HL-60/S4 treated with phorbol 12-myristate 13-acetate at 8.2 ng/mL for 4 days and 3 days (cell line): ENCODE measurements around the gene CEP128.
"Not testable (repeated sequence)": the region's sequence is repeated elsewhere in the genome, so short reads cannot be mapped to it uniquely, and the experiment has no call there.

ENCODE experiments used
- in situ Hi-C: fragments of 300-500 bp; cut with MboI; formaldehyde crosslinking; loops from 2 replicates; pipeline ENCODE4 v1.15.0; 2022; ENCODE audit warnings: low sequenced_read_pairs

CEP128 gene

GRCh38 chr14:80954687-80955299 is 13.3 kb upstream of the CEP128 start:
- in situ Hi-C loops, result no loop called here

DNA sequence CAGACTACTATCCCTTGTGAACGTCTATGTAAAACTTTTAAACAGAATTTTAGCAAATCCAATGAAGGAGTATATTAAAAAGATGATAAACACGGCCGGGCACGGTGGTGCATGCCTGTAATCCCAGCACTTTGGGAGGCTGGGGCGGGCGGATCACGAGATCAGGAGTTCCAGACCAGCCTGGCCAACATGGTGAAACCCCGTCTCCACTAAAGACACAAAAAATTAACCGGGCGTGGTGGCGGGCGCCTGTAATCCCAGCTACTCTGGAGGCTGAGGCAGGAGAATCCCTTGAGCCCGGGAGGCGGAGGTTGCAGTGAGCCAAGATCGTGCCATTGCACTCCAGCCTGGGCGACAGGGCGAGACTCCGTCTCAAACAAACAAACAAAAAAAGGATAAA is 11.7 kb upstream of the CEP128 start:
- in situ Hi-C loops, result not testable (repeated sequence)

DNA sequence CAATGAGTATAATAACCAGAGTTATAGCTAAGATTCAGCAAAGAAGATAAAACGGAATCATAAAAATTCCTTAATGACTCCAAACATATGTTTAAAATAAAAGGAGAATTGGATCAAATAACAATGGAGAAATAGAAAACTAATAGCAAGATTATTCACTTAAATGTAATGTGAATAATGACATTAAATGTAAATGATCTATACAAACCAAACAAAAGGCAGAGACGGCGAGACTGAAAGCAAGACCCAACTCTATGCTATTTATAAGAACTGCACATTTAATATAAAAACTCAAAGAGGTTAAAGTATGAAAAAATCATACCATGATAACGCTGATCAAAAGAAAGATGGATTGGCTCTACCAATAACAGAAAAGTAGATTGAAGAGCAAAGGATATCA is 10.0 kb upstream of the CEP128 start:
- in situ Hi-C loops, result no loop called here

DNA sequence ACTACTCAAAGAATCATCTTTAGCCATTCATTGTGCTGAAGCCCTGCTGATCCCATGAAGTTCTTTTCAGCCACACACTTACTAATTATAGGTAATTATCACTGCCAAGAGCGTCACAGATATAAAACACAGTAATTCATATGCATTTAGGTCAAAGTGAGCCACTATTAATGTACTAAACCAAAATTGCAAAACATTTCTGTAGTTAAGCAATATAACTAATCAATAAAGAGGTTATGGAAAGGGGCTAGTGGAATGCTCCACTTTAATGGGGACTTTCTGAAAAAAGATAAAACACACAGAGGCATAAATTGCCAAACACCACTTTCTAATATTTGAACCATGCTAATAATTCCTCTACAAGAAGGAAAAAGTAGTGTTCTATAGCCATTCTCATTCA is 6.8 kb upstream of the CEP128 start:
- in situ Hi-C loops, result no loop called here

DNA sequence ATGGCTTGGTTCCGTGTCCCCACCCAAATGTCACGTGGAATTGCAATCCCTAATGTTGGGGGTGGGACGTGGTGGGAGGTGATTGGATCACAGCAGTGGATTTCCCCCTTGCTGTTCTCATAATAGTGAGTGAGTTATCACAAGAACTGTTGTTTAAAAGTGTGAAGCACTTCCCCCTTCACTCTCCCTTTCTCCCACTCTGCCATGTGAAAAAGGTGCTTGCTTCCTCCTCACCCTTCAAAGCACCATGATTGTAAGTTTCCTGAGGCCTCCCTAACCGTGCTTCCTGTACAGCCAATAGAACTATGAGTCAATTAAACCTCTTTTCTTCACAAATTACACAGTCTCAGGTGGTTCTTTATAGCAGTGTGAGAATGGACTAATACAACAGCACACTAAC is 5.3 kb upstream of the CEP128 start:
- in situ Hi-C loops, result no loop called here

- in situ Hi-C loops, result no loop called here
Observed at GRCh38 chr14:80946187-80946586, 4.6 kb upstream of the CEP128 start.

DNA sequence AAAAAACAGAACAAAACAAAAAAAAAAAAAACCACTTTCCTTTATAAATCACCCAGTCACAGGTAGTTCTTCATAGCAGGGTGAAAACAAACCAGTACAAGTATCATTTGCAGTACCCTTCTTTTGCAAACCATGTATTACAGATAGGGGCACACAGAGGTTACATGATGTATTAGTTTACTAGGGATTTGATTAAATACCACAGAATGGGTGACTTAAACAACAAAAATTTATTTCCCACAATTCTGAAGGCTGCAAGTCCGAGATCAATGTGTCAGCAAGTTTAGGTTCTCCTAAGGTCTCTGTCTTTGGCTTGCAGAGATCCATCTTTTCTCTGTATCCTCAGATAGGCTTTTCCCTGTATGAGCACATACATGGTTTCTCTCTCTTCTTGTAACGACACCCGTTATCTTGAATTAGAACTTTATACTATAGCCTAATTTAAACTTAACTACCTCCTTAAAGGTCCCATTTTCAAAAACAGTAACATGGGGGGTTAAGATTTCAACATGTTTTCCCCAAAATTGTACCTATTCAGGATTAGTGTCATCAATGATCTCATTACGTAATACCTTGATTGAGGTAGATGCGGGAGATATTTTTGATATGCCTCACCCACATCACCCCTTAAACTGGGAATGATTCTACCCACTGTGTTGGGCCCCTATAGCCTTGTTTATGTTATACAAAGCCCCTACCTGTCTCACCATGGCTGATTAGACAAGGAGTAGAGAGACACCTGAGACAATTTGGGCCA is 3.5 kb upstream of the CEP128 start:
- in situ Hi-C loops, result no loop called here

DNA sequence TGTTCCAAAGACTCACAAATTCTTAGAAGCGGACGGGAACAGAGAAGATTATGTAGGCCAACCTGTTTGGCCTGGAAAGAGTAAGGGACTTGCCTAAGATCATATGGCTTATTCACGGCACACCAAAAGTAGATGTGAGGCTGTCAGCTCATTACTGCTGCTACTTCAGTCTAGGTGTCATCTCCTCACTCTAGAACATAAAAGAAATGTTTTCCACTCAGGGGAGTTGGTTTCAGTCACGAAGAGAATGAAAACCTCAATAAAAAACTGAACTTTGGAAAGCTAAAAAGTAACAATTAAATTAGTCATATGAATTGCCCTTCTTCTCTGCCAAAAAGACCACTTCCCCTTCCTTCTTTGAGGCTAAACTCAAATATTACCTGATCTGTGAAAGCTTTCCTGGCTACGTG is 658 bp upstream of the CEP128 start:
- in situ Hi-C loops, result no loop called here

GRCh38 chr14:80940146-80940545 is 1.4 kb downstream of the CEP128 start:
- in situ Hi-C loops, result no loop called here

GRCh38 chr14:80933686-80934085 is 7.9 kb downstream of the CEP128 start:
- in situ Hi-C loops, result no loop called here

DNA sequence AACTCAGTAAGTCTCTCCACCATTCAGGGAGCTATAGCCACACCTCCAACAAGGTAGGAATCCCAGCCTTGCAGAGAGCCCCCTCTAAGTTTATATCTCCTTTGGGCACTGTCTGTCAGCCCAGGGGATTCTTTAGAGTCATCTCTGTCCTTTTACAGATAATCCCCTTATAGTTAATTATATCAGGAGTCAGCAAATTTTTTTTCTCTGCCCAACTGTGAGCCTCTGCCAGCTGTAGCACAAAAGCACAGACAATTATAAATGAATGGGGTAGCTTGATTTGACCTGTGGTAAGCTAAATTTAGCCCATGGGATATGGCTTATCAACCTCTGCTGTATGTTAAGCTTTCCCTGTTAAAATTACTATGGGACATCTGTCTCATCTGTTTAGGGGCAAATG is 8.3 kb downstream of the CEP128 start:
- in situ Hi-C loops, result no loop called here

DNA sequence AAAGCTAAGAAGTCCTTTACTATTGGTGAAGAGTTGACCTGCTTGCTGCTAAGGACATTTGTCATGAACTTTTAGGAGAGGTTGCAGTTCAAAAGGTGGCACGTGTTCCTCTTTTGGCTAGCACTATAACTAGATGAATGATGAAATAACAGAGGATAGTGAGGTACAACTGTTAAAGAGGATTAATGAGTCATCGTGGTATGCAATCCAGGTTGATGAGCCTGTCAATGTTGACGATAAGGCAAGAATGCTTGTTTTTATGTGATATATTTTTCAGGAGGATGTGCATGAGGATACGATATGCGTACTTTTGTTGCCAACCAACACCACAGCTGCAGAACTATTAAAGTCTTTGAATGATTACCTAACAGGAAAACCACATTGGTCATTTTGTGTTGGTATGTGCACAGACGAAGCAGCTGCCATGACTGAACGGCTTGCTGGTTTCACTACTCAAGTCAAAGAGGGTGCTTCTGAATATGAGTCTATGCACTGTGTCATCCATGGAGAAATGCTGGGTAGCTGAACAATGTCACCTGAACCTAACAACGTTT is 10.6 kb downstream of the CEP128 start:
- in situ Hi-C loops, result no loop called here

DNA sequence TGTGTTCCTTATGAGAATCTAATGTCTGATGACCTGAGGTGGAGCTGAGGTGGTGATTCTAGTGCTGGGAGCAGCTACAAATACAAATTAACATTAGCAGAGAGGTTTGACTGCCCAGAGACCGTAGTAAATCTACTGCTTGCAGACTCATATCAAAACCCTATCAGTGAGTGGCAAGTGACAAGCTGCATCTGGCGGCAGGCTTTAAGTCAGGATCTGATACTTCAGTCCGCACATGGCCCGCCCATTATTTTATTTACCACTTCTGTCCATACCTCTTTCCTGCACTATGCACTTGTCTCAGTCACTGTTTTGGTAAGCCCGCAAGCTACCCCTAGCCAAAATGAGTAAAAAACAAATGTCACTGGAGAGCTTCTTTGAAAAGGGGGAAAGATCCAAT is 11.4 kb downstream of the CEP128 start:
- in situ Hi-C loops, result no loop called here

GRCh38 chr14:80927083-80927989 is 14.2 kb downstream of the CEP128 start:
- in situ Hi-C loops, result no loop called here

- in situ Hi-C loops, result no loop called here
Observed at GRCh38 chr14:80926397-80927082, 15.0 kb downstream of the CEP128 start.

DNA sequence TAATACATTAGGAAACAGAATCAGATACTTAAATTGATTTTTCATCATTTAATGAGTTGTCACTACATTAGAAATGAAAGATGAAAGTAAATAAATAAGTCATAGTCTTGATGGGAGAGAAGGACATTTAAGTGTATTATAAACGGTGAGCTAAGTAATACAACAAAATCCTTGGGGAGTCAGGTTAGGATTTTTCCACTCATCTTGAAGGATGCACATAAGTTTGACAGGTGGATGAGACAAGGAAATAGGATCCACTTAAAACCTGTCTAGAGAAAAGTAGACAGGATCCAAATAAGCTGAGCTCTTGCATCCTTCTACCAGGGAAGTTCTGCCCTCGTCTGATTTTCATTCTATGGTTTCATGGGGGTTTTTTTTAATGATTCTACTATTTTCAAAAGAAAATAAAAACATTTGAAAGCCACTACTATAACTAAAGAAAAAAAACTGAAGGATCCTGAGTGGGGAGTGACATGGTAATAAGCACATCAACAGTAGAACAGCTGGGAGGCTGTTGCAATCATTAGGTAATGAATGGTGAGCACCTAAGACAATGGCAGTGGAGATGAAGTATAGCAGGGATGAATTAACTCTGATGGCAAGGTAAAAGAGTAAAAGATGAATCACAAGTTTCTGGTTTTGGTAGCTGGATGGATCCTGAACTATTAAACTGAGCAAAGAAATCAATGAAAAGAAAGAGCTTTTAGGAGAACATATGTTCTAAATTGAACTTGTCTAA is 17.0 kb downstream of the CEP128 start:
- in situ Hi-C loops, result no loop called here

GRCh38 chr14:80923368-80923767 is 18.2 kb downstream of the CEP128 start:
- in situ Hi-C loops, result no loop called here

DNA sequence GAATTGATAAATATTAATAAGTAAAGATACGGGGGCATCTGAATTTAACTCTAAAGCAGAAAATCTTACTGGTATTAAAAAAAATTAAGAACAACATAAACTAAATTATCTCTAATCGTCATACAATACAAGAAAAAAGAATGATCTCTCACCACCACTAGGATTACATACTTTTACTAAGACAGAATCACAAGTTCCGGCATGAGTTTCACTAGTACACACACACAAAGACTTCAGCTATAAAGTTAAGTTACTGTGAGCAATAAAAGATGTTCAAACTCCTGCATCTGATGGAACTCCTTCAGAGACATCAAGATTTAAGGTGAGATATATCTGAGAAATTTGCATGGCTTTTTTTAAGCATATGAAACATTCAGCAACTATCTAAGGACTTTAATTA is 21.9 kb downstream of the CEP128 start:
- in situ Hi-C loops, result no loop called here

GRCh38 chr14:80912013-80912412 is 29.5 kb downstream of the CEP128 start:
- in situ Hi-C loops, result not testable (repeated sequence)

DNA sequence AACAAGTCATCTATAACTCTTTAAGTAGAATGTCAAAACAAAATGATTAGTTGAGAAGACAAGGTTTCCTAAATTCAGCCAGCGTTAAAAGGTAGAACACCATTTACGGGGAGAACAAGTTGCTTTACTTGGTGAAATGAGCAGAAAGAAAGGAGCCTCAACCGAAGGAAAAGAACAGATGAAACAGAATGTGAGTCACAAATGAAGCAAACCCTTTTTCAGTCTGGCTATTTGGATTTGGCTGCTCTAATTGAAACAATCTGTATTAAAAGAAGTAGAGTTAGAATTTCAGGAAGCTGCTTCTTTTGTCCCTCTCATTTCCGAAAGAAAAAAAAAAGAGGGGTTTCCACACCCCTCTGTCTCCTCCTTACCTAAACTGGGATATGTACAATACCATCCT is 34.6 kb downstream of the CEP128 start:
- in situ Hi-C loops, result no loop called here
